Measurements from ENCODE around the gene CACNB1. TPM values are rescaled to one million over a fixed set of nuclear protein-coding genes. Genes with fewer than 3 reads are reported as not detected.
A peak's percentile ranks its signal among the peaks of the same experiment; 100 is the strongest.

Gene CACNB1
- polyA plus RNA-seq, 1 donor (not counting 4 experiments of a cell fraction or from before 2014, with no cell fraction given), result 4.0 TPM

DNA sequence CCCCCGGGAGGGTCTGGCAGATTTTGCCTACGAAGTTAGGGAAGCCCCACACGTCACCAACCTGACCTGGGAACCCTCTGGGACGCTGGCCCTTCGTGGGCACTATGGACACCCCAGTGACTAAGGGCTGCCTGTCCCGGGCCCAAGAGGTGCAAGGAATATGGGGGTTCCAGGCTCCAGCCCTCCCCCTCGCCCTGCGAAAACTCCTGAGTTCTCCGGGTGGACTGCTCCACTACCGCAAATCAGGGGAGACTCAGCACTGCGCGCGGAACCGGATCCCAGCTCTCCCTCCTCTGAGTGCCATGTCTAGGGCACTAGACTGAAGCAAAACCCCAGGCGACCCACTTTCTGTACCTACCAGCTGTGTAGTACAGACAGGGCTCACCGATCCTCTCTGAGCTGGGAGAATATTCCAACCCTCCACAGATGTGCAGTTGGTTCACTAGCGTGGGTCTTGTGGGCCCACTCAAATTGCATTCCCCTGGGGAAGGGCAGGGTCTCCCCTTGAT is 31.6 kb downstream of the CACNB1 start, which contains the start of gene ARL5C:
TSS of gene ARL5C (minus strand) at position 321 of the 509 bp plus-strand sequence. CDS start 401 bp downstream, outside the sequence.
- FAIRE-seq, result no peak
- Histone ChIP-seq H3K4me1 (ENCODE audit: control insufficient read depth, extremely low read depth, insufficient read depth, low read length) (peaks cover 9% of the 10 kb centered on the region), H3K9me3 (ENCODE audit: control insufficient read depth, low read depth, low read length) (no peaks in the 10 kb centered on the region), H3K36me3 (ENCODE audit: control insufficient read depth in 2 of 2, extremely low read depth in 1 of 2, insufficient read depth in 2 of 2, low read length in 2 of 2) (no peaks in the 10 kb centered on the region), H3K9me1 (ENCODE audit: control insufficient read depth, extremely low read depth, insufficient read depth, low read length) (no peaks in the 10 kb centered on the region), H3K79me2 (ENCODE audit: control insufficient read depth, insufficient read depth, low read length) (no peaks in the 10 kb centered on the region), H3K27me3 (ENCODE audit: control insufficient read depth, extremely low read depth, insufficient read depth, low read length) (peaks cover 10% of the 10 kb centered on the region), H3K27ac (ENCODE audit: control insufficient read depth, insufficient read depth, low read length) (no peak within 1 kb of the TSS), H3K4me3 (ENCODE audit: control insufficient read depth in 2 of 3, extremely low read depth in 1 of 3, insufficient read depth in 2 of 3, low read depth in 1 of 3, low read length in 3 of 3) (peak within 1 kb of the TSS in 1 of 3 experiments; percentile 52), H2AFZ (ENCODE audit: control insufficient read depth, low read length) (peak within 1 kb of the TSS; percentile 76), H3K4me2 (ENCODE audit: control insufficient read depth, extremely low read depth, insufficient read depth, low read depth, low read length) (peak within 1 kb of the TSS; percentile 73), H3K9ac (ENCODE audit: control insufficient read depth, extremely low read depth, insufficient read depth, low read length) (no peak within 1 kb of the TSS), H4K20me1 (ENCODE audit: control insufficient read depth, extremely low read depth, insufficient read depth, low read length) (no peaks in the 10 kb centered on the region)
- dilution Hi-C loops (cut with MboI; ENCODE audit: extremely low pct_ligation_motif_present, low sequenced_read_pairs), result no loop called here
- TF ChIP-seq, protein P1, sequence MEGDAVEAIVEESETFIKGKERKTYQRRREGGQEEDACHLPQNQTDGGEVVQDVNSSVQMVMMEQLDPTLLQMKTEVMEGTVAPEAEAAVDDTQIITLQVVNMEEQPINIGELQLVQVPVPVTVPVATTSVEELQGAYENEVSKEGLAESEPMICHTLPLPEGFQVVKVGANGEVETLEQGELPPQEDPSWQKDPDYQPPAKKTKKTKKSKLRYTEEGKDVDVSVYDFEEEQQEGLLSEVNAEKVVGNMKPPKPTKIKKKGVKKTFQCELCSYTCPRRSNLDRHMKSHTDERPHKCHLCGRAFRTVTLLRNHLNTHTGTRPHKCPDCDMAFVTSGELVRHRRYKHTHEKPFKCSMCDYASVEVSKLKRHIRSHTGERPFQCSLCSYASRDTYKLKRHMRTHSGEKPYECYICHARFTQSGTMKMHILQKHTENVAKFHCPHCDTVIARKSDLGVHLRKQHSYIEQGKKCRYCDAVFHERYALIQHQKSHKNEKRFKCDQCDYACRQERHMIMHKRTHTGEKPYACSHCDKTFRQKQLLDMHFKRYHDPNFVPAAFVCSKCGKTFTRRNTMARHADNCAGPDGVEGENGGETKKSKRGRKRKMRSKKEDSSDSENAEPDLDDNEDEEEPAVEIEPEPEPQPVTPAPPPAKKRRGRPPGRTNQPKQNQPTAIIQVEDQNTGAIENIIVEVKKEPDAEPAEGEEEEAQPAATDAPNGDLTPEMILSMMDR (optimal IDR thresholded peaks at IDR 0.05 in 1 of 3, IDR thresholded peaks at IDR 0.05 in 1 of 3, conservative IDR thresholded peaks at IDR 0.05 in 1 of 3; ENCODE audit: extremely low read depth in 1 of 3, insufficient read depth in 2 of 3, low read length in 3 of 3), result no peak
- TF ChIP-seq EZH2 (IDR thresholded peaks at IDR 0.05; ENCODE audit: low read length), result no peak
- DNase-seq (ENCODE audit: low read depth, low spot score), result no peak

DNA sequence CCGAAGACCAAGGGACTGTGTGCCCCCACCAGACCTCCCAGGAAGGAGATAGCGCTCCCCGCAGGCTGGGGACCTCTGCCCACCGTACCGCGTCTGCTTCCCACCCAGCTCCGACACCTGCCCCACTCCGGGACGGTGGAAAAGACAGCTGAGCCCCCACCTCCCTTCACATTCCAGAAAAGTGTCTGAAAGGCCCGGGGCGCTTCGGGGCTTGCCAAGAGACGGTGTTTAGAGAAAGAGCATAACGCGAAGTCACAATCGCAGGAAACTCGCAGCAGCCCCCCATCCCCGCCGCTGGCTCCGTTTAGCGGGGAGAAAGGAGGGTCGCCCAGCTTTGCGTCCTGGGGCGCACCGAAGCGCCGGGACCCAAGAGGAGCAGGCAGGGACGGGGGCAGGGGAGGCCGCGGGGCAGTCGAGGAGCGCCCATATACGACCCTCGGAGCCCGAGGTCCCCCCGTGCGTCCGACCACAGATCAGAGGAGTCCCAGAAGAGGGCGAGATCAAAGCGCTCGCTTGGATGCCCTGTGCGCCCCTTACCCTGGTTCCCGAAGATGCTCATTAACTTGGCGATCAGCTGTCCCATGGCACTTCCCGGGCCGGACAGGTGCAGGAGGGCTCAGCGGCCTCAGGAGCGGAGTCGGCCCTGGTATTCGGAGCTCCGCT is 32.2 kb downstream of the CACNB1 start:
- DNase-seq (ENCODE audit: low read depth, low spot score) (no peak), FAIRE-seq (no peak)
- no peaks in the 10 kb centered on the region for H4K20me1 ChIP-seq (ENCODE audit: control insufficient read depth, extremely low read depth, insufficient read depth, low read length)
- no peak for TF ChIP-seq EZH2 (IDR thresholded peaks at IDR 0.05; ENCODE audit: low read length)
- TF ChIP-seq, protein P1 (optimal IDR thresholded peaks at IDR 0.05 in 1 of 3, IDR thresholded peaks at IDR 0.05 in 1 of 3, conservative IDR thresholded peaks at IDR 0.05 in 1 of 3; ENCODE audit: extremely low read depth in 1 of 3, insufficient read depth in 2 of 3, low read length in 3 of 3), result no peak
- H3K79me2 ChIP-seq (ENCODE audit: control insufficient read depth, insufficient read depth, low read length), result no peaks in the 10 kb centered on the region
- peak overlapping the region; percentile 73 for H3K4me2 ChIP-seq (ENCODE audit: control insufficient read depth, extremely low read depth, insufficient read depth, low read depth, low read length)
- H3K9me3 ChIP-seq (ENCODE audit: control insufficient read depth, low read depth, low read length), result no peaks in the 10 kb centered on the region
- H3K9ac ChIP-seq (ENCODE audit: control insufficient read depth, extremely low read depth, insufficient read depth, low read length), result no peak overlapping the region
- H3K36me3 ChIP-seq (ENCODE audit: control insufficient read depth in 2 of 2, extremely low read depth in 1 of 2, insufficient read depth in 2 of 2, low read length in 2 of 2), result no peaks in the 10 kb centered on the region
- H3K4me3 ChIP-seq (ENCODE audit: control insufficient read depth in 2 of 3, extremely low read depth in 1 of 3, insufficient read depth in 2 of 3, low read depth in 1 of 3, low read length in 3 of 3), result peak overlapping the region in 1 of 3 experiments; percentile 52
- no peak overlapping the region for H3K27ac ChIP-seq (ENCODE audit: control insufficient read depth, insufficient read depth, low read length)
- H3K9me1 ChIP-seq (ENCODE audit: control insufficient read depth, extremely low read depth, insufficient read depth, low read length), result no peaks in the 10 kb centered on the region
- H2AFZ ChIP-seq (ENCODE audit: control insufficient read depth, low read length), result peak overlapping the region; percentile 76
- H3K27me3 ChIP-seq (ENCODE audit: control insufficient read depth, extremely low read depth, insufficient read depth, low read length), result peaks cover 15% of the 10 kb centered on the region
- peaks cover 9% of the 10 kb centered on the region for H3K4me1 ChIP-seq (ENCODE audit: control insufficient read depth, extremely low read depth, insufficient read depth, low read length)
- dilution Hi-C loops (cut with MboI; ENCODE audit: extremely low pct_ligation_motif_present, low sequenced_read_pairs), result no loop called here

Measured in keratinocyte (primary cell).